CD4-positive, alpha-beta T cell treated with Interleukin-12 subunit alpha and Interleukin-12 subunit beta, for 1 hour (primary cell): ENCODE results near the gene PKM.
"Not testable (repeated sequence)": the region's sequence is repeated elsewhere in the genome, so short reads cannot be mapped to it uniquely, and the experiment has no call there.

Experiments used
- DNase-seq: peaks from one replicate; pipeline ENCODE4 v3.0.0-alpha.2; 2020

The PKM gene

DNA sequence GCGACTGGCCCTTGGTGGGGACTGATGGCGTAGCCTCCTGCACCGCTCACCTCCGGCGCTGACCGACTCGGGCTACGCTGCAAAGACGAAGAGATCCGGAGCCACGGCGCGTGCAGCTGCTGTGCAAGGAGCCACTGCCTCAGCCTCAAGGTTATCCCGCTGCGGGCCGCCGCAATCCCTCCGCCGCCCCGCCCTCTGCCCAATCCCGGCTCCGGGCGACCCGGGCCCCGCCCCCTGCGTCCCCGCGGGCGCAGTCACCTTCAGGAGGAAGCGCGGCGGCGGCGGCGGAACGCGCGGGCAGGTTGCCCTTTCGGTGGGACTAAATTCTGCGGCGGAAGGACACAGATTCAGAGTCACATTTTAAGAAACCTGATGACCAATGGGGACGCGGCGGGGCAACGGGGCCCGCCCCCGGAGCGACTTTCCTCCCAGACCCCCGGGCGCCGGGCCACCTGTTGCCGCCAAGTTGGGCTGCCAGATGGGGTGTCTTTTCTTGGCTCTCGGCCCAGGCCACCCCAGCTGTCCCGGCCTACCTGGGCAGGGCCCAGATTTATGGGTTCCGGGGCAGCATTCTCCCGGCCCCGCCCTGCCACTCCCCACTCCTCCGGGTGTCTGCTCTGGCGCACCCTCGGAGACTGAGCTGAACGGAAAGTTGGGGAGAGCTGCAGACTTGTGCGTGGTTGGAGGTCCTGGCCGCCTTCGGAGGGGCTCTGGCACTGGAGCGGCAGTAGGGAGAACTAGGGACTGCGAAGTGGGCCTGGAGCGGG is at the start of gene PKM:
Gene PKM, minus strand, starts transcription at position 125 of the 767 bp plus-strand sequence. CDS start 12,093 bp downstream, outside the sequence.
- DNase-seq: peak; percentile 95

DNA sequence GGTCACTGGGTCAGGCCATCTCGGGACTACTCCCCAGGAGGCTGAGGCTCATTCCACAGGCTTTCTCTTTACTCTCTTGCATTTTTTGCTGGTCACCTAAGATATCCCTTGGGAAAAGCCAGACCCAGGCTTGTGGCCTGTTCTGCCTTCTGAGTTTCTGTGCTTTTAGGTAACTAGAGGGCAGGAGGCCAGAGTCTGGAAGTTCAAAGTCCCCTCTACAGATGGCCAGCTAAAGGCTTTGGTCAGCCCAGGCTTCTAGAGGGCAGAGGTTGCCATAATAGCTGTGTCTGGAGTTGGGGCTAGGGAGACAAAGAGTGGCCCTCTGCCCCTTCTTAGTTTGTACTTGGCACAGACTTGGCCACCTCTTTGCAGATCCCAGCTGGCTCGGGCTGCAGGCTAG is 49.8 kb upstream of the PKM start:
- no peak for DNase-seq

DNA sequence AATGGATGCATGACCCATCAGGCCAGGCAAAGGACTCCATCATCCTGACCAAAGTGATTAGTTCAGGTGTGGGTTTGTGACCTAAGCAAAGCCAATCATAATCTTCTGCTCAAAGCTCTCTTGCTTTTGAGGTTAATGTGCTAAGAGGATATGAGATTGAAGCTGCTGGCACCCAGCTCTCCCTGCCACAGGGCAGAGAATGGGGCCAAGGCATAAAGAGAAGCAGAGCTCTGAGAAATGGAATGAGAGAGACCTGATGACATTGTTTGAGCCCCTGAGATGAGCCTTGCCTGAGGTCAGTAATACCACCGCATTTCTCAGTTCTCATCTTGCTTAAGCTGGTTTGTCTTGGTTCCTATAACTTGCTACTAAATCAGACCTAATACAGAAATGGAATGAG is 47.7 kb upstream of the PKM start:
- no peak for DNase-seq

DNA sequence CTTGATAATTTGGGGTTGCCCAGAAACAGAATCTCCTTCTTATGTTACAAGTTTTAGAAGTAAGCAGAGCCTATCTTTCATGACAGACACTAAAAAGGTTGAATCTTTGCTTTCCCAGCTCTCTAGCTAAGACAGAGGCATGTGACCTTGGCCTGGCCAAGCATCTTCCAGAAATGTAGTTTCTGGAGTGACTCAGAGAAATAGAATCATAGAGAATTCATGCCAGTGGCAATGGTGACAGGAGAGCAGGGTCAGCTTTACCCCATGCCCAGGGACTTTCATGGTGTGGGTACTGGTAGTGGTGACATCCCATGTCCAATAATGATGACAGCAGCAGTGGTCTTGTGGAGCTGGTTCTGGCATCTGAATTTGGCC is 45.3 kb upstream of the PKM start:
- DNase-seq: no peak

DNA sequence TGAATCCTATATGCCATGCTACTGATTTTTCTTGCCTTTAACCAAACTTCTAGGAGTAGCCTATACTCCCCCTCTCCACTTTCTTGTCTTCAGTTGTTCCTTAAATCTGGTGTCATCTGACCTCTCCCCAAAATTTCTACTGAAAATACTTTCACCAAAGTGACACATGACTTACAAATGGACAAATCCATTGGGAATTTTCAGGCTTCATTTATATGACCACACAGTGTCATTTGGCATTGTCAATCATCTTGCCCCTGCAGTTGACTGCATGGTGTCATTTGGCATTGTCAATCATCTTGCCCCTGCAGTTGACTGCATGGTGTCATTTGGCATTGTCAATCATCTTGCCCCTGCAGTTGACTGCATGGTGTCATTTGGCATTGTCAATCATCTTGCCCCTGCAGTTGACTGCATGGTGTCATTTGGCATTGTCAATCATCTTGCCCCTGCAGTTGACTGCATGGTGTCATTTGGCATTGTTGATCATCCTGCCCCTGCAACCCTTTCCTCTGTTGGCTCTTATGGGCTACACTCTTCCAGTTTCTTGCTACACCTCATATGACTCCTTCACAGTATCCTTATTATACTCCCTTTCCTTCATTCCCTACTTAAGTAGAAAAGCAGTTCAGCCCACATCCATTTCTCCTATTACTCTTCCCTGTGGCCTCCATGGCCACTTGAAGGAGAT is 44.8 kb upstream of the PKM start:
- not testable (repeated sequence) for DNase-seq

DNA sequence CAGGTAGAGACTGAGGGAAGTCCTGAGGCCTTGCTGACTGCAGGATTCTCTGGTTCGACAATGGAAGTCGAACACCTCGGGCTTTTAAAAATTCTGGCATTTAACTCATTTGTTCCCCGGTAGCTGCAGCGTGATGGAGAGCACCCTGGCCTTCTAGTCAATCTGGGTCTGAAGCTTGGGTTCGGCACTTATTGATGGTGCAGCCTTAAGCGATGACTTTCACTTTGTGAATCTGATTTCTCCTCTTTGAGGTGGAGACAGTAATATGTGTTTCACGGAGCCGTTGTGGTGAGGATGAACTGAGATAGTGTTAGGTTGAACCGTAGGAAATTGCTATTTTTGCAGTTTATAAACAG is 42.0 kb upstream of the PKM start:
- no peak for DNase-seq

DNA sequence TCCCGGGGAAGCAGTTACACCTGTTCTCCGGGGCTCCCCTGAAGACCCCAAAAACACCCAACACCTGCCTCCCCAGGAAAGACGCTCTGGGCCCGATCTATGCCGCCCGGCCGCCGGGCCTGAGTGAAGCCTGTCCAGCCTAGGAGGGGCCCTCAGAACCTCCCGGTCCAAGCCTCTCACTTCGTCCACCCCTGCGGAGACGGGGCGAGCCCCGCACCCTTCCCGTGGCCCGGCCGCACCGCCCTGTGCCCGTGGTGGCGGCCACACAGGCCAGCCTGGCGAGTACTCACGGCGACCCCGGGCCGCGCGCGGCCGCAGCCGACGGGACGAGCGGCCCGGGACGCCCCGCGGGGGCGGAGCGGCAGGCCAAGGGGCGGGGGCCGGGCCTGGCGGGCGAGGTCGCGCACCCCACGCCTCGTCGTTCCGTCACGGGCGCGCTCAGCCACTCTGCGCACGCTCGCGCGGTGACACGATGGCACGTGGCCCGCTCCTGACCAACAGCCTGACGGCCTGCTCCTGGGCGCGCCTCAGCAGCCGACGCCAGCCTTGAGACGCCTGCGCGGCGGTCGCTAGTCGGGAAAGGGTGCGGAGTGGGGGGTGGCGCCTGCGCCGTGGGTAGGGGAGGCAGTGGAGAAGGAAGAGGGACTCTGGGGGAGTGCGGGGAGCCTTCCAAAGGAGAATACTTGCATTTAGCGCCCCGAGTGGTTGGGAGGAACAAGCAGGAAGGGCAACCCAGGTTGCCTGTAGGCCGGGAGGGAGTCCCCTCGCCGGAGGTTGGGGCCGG is 41.4 kb upstream of the PKM start, which contains the start of gene PARP6:
Gene PARP6, minus strand, starts transcription at position 342 of the 784 bp plus-strand sequence. CDS start 5,077 bp downstream, outside the sequence.
- peak; percentile 99 for DNase-seq

DNA sequence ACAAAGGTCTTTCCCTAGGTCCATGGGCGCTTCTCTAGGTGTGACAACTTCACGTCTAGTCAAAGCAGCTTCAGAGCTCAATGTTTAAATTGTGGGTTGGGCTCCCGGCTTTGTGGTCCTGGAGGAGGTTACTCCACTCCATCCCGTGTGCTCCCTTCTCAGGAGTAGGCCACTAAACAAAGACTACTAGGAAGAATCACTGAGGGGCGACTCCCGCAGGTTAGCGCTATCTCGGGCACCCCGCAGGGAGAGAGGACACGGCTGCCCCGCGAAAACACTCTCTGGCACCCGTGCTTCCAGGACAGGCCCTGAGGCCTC is 40.9 kb upstream of the PKM start:
- DNase-seq: no peak

DNA sequence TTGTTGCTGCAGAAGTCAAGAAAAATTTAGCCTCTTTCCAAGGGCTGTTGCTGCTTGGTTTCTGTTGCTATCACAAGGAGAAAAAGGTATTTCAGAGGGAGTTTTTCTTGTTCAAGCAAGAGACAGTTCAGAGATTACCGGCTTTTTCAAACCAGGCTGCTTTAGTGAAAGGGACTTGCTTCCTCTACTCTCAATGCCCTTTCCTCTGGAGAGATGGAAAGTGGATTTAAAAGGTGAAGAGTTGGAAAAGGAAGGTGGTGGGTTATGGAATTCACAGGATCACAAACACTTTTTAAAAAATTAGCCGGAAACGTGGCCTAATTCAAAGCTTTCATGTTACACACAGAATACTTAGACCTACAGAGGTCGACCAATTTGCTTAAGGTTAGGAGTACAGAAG is 40.2 kb upstream of the PKM start:
- no peak for DNase-seq

DNA sequence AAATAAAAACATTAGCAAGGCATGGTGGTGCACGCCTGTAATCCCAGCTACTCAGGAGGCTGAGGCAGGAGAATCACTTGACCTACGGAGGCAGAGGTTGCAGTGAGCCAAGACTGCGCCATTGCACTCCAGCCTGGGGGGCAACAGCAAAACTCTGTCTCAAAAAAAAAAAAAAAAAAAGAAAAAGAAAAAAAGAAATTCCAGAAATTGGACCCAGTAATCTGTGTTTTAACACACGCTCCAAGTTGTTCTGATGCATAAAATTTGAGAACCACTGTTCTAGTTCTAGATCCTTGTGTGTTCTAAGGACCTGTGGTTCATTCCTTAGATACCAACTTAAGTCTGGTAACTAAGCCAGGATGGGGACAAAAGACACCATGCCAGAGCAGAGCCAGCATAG is 38.7 kb upstream of the PKM start:
- DNase-seq: no peak

DNA sequence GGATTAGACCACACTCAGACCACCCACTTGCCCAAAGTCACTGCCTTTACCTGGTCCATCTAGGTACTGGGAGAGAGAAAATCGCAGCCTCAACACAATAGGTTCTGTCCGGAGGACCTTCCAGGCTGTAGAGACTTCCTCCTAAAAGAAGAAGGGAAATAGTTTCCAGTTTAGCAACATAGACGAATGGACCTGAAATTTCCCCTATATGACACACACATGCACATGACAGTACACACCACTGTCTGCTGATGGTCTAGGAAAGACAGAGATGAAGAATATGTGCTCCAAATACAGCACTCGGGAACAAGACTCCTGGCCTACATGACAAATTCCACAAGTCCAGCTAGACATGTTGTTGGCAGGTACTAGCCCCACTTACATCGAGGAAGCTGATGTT is 34.0 kb upstream of the PKM start:
- DNase-seq: no peak

DNA sequence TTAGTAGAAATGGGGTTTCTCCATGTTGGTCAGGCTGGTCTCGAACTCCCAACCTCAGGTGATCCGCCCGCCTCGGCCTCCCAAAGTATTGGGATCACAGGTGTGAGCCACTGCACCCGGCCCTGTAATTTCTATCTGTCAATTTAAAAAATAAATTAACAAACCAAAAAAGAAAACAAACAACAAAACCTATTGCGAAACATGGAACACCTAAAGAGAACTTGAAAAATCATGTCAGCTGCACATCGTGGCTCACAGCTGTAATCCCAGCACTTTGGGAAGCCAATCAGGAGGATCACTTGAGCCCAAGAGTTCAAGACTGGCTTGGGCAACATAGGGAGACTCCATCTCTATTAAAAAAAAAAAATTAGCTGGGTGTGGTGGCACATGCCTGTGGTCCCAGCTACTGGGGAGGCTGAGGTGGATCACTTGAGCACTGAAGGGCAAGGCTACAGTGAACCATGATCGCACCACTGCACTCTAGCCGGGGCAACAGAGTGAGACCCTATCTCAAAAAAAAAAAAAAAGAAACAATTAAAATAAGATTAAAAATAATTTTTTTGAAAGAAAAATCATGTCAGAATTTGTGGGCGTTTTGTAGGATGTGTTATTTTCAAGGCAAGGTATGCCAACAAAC is 21.8 kb upstream of the PKM start:
- no peak for DNase-seq

DNA sequence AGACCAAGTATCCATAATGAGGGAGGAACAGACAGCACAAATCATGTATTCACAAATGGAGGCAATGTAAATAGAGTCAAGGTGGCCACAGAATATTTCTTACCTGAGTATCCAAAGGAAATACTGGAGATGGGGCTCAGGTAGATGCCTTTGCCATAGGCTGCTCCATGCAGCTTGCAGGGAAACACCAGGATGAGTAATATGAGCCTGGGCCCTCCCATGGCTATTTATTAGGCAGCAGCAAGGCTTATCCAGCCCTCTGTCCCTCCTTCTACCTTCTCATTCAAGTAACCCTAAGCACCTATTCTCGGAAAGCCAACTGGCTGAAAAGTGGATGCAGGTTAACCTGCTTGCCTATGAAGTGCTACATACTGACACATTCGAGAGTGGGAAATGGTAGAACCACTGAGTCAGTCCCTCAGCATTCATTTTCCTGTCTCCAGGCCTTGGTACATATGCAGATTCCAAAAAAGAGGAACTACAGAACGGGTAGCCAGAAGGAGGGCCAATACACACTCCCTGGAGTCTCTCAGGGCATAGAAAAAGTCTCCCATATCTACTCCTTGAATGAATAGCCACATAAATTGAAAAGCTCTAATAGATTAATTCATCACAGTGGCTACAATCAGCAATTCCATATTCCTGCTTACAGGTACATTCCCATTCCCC is 18.3 kb upstream of the PKM start:
- DNase-seq: no peak

DNA sequence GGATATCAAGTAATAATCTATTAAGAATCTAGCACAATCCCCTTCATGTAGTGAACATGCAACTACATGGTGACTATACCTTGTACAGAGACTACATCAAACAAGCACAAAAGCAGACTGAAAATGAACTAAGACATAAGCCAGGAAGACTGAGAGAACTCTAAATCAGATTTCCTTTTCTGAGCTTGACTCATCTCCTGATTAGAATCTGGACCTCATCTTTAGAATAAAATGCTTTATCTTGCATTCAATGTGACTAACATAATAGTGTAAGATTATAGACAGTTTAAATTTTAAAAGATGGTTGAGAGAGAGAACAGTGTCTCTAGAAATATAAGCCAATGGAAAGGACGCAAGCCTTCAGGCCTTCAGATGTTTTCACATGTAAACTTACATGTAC is 17.5 kb upstream of the PKM start:
- DNase-seq: no peak

DNA sequence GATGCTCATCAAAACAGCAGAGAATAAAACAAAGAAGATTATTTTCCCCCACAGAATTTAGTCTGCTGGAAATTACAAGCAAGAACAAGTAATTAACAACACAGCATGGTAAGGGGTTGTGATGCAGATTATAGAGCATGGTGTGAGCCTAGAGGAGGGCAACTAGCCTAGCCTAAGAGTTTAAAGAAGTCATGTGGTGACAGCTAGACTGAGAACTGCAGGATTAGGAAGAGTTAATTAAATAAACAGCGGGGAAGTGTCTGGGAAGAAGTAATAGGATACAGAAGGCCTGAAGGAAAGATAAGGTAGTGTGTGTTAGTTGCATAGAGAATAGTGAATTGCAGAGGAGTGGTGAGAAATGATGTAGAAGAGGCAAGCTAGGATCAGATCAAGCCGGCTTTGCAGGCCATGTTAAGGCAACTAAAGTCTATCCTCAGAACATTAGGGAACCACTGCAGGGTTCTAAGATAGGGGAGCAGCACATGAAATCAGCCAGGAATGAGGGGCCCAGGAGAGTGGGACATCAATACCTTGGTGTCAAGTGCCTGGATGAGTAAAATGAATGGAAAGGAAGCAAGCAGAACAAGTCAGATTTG is 11.9 kb upstream of the PKM start:
- DNase-seq: no peak

DNA sequence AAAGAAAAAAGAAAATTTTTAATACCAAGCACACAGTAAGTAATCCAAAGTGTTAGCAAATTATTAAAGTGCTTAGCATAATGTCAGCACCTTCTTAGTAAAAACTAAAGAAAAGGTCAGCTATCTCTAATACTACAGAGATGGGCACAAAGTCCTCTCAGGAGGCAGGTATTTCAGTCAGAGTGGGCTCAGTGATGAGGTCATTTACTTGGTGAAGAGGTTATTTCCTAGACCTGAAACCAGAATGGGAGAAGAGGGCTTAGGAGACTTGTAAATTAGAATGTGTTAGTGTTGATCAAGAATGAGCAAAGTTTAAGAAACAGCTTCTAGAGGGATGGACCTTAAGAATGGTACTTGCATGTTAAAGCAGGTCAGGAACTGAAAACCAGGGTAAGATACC is 8.7 kb upstream of the PKM start:
- DNase-seq: no peak

DNA sequence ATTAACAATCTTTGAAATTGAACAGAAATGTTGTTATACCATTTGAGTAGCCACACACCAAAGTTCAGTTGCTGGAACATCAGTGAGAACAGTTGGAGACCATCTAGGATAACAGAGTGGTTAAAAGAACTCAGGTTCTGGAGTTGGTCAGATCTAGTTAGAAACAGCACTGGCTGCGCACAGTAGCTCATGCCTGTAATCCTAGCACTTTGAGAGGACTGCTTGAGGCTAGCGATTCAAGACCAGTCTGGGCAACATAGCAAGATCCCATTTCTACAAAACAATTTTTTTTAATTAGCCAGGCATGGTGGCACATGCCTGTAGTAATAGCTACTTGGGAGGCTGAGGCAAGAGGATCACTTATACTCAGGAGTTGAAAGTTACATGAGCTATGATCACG is 7.6 kb upstream of the PKM start:
- no peak for DNase-seq

DNA sequence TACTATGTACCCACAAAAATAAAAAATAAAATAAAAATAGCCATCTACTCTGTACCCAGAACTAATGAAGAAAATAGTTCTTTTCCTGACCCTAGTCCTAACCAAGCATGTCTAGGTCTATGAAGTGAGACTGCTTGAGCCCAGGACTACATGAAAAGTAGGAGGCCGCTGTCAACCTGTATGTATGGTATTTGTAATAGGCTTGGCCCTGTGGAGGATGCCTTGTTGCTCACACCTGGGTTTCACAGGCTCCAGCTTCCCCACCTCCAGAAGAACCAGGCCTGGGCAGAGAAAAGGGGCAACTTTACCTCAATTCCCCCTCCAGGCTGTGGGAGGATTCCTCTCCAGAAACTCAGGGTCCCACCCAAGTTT is 6.8 kb upstream of the PKM start:
- no peak for DNase-seq

DNA sequence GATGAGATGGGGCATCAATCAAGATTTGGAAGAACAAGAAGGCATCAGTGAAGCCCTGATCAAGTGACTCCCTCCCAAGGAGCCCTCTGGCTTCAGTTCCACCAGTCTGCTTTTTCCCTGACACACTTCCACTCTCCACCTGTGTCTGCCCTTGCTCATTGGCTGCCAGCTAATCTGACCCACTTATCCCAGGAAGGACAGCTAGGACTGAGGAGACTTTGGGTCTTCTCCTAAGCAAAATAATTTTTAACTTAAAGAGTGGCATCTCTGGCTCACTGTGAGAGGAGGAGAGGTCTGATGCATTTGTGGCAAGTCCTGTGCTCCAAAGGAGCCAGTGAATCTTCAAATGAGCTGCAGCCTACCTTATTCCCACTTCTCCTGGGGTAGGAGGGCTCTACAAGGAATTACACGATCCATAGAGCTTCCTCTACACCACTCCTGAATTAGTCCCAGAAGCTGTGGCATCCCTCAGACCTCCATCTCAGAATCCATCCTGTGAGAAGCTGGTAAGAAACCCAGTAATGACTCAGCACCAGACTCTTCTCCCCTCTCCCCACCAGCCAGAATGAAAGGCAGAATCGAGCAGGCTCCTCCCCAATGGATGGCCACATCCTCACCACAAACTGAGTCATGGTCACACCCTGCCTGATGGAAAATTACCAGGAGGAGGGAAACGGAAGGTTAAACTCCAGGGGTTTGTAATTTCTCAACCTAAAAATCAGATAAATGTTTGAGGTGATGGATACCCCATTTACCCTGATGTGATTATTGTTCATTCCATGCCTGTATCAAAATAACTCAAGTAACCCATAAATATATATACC is 6.3 kb upstream of the PKM start:
- DNase-seq: peak; percentile 46

DNA sequence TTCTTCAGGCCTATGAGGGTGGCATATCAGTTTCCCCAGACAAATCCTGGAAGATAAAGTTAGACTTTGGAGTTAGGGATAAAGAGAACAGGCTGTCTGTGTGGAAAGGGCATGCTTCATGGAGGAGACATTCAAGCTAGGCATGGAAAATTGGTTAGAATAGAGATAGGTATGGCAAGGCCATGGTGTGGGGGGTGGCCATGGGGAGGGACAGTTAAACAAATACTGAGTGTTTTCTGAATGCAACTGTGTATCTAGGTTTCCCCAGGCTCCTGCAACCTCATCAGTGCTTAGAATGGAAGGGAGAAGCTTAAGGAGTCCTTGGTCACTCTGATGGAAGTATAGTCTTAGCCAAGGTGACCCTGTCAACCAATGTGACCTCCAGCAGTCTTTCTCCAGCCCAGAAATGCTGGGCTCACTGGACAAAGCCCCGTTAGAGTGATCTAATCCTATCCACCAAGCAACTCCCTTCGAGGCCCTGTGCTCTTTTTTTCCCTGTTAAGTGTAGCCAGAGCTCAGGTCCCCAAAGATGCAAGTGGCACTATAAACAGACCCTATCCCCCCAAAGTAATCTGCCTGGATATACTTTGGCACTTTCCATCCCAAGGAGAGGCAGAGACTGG is 5.5 kb upstream of the PKM start:
- no peak for DNase-seq

DNA sequence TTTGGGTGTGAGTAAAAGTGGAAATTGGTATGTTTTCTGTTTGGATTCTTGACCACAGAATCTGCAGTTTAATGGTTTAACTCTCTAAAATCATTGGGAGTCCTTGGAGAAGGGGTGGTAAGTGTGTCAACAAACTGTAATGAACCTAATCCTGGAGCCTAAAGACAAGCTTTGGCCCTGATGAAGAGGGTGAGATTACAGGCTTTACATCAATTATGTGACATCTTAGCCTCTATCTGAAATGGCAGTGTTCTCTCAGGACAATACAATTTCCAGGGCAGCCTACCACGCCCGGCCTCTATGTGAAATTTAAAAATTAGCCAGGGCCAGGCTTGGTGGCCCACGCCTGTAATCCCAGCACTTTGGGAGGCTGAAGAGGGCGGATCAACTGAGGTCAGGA is 4.3 kb upstream of the PKM start:
- DNase-seq: no peak
